Astrocyte (in vitro differentiated cells and primary cell): ENCODE results near the gene KIRREL3. TPM values are rescaled to one million over a fixed set of nuclear protein-coding genes. Genes with fewer than 3 reads are reported as not detected.

Experiments
- DNase-seq: peaks from one replicate; pipeline ENCODE4 v3.0.0-alpha.2; 2010; ENCODE audit warnings: low read depth
- FAIRE-seq: peaks from 2 replicates; lab custom pipeline; 2011; peaks lifted over from hg19 to GRCh38; lab: Jason Lieb, UNC
- H2AFZ ChIP-seq: 2 replicates; pipeline ENCODE4 v1.6.0; 2012; ENCODE audit warnings: low read depth, low read length, inconsistent platforms
- H3K27ac ChIP-seq: 2 replicates; pipeline ENCODE4 v1.5.1; 2011; ENCODE audit warnings: low read depth, low read length, inconsistent platforms
- H3K27me3 ChIP-seq: 2 replicates; pipeline ENCODE4 v1.6.0; 2011; ENCODE audit warnings: low read length, inconsistent platforms; ENCODE audit not compliant: insufficient read depth
- H3K36me3 ChIP-seq: 2 replicates; pipeline ENCODE4 v1.5.1; 2011; ENCODE audit warnings: low read length, inconsistent platforms; ENCODE audit not compliant: insufficient read depth
- H3K4me1 ChIP-seq: 2 replicates; pipeline ENCODE4 v1.5.1; 2011; ENCODE audit warnings: low read length, inconsistent platforms; ENCODE audit not compliant: insufficient read depth
- H3K4me2 ChIP-seq: 2 replicates; pipeline ENCODE4 v1.6.0; 2012; ENCODE audit warnings: low read length, inconsistent platforms
- H3K4me3 ChIP-seq: 2 replicates; pipeline ENCODE4 v1.5.1; 2011; ENCODE audit warnings: low read depth, mild to moderate bottlenecking, low read length, inconsistent platforms; ENCODE audit not compliant: insufficient read depth
- H3K79me2 ChIP-seq: 2 replicates; pipeline ENCODE4 v1.6.0; 2012; ENCODE audit warnings: mild to moderate bottlenecking, low read length, inconsistent platforms; ENCODE audit not compliant: insufficient read depth
- H3K9ac ChIP-seq: 2 replicates; pipeline ENCODE4 v1.6.0; 2012; ENCODE audit warnings: mild to moderate bottlenecking, low read length, inconsistent platforms
- H3K9me3 ChIP-seq: 2 replicates; pipeline ENCODE4 v1.5.1; 2012; ENCODE audit warnings: low read depth, mild to moderate bottlenecking, low read length, inconsistent platforms; ENCODE audit not compliant: insufficient read depth
- H4K20me1 ChIP-seq: 2 replicates; pipeline ENCODE4 v1.6.0; 2012; ENCODE audit warnings: low read length, inconsistent platforms; ENCODE audit not compliant: insufficient read depth
- H3K27ac Mint-ChIP-seq: one replicate; pipeline ENCODE4 v1.8.0; 2021; ENCODE audit warnings: mild to moderate bottlenecking, mixed read lengths; ENCODE audit not compliant: unreplicated experiment
- H3K27me3 Mint-ChIP-seq: one replicate; pipeline ENCODE4 v1.8.0; 2021; ENCODE audit warnings: low read depth, mixed read lengths; ENCODE audit not compliant: unreplicated experiment
- H3K36me3 Mint-ChIP-seq: one replicate; pipeline ENCODE4 v1.8.0; 2021; ENCODE audit warnings: low read depth, mixed read lengths; ENCODE audit not compliant: unreplicated experiment
- H3K4me1 Mint-ChIP-seq: one replicate; pipeline ENCODE4 v1.8.0; 2021; ENCODE audit warnings: low read depth, mixed read lengths; ENCODE audit not compliant: unreplicated experiment
- H3K4me3 Mint-ChIP-seq: one replicate; pipeline ENCODE4 v1.8.0; 2021; ENCODE audit warnings: mild to moderate bottlenecking, moderate library complexity, mixed read lengths; ENCODE audit not compliant: unreplicated experiment
- H3K9me3 Mint-ChIP-seq: one replicate; pipeline ENCODE4 v1.8.0; 2021; ENCODE audit warnings: mild to moderate bottlenecking, mixed read lengths; ENCODE audit not compliant: unreplicated experiment
- CTCF ChIP-seq: IDR thresholded peaks from 2 replicates; pipeline ENCODE4 v1.5.1; 2011; ENCODE audit warnings: low read depth, mild to moderate bottlenecking, inconsistent platforms, low read length, moderate library complexity; ENCODE audit not compliant: insufficient read depth
- EZH2 ChIP-seq: IDR thresholded peaks from 2 replicates; pipeline ENCODE4 v1.6.1; 2012; ENCODE audit warnings: mild to moderate bottlenecking, low read length, inconsistent platforms; ENCODE audit not compliant: insufficient read depth
- total RNA-seq: library from RNA; stranded (reverse); gene quantifications from 2 replicates; pipeline ENCODE4 v1.2.1, GENCODE V29; 2021

The KIRREL3 gene
- total RNA-seq, 1 donor from 2014 or later: 0.91 TPM

GRCh38 chr11:126646701-126647557, 353.6 kb downstream of the KIRREL3 start:
- H3K36me3 Mint-ChIP-seq: no peaks in the 10 kb centered on the region
- peaks cover 14% of the 10 kb centered on the region for H3K4me1 Mint-ChIP-seq
- Histone ChIP-seq H3K36me3 (no peaks in the 10 kb centered on the region), H3K27me3 (no peaks in the 10 kb centered on the region), H4K20me1 (no peaks in the 10 kb centered on the region), H3K4me2 (peak overlapping the region; percentile 81), H3K27ac (peak overlapping the region; percentile 87), H3K4me3 (peak overlapping the region; percentile 31), H3K9ac (peak overlapping the region; percentile 78), H3K79me2 (no peaks in the 10 kb centered on the region), H3K9me3 (no peaks in the 10 kb centered on the region), H3K4me1 (peaks cover 25% of the 10 kb centered on the region), H2AFZ (peak overlapping the region; percentile 38)
- H3K27ac Mint-ChIP-seq: peak overlapping the region; percentile 89
- H3K4me3 Mint-ChIP-seq: no peak overlapping the region
- TF ChIP-seq CTCF (no peak), EZH2 (no peak)
- H3K9me3 Mint-ChIP-seq: no peaks in the 10 kb centered on the region
- FAIRE-seq: no peak
- peak; percentile 63 for DNase-seq
- no peaks in the 10 kb centered on the region for H3K27me3 Mint-ChIP-seq

- H3K27ac Mint-ChIP-seq: no peak overlapping the region
- Histone ChIP-seq H3K4me1 (peaks cover 25% of the 10 kb centered on the region), H3K27me3 (no peaks in the 10 kb centered on the region), H3K36me3 (no peaks in the 10 kb centered on the region), H3K27ac (peak overlapping the region; percentile 0), H3K4me3 (no peak overlapping the region), H3K9ac (no peak overlapping the region), H3K9me3 (no peaks in the 10 kb centered on the region), H2AFZ (no peak overlapping the region), H3K4me2 (peak overlapping the region; percentile 5), H4K20me1 (no peaks in the 10 kb centered on the region), H3K79me2 (no peaks in the 10 kb centered on the region)
- H3K36me3 Mint-ChIP-seq: no peaks in the 10 kb centered on the region
- H3K9me3 Mint-ChIP-seq: no peaks in the 10 kb centered on the region
- no peaks in the 10 kb centered on the region for H3K27me3 Mint-ChIP-seq
- no peak overlapping the region for H3K4me3 Mint-ChIP-seq
- H3K4me1 Mint-ChIP-seq: peaks cover 14% of the 10 kb centered on the region
- TF ChIP-seq EZH2 (no peak), CTCF (no peak)
- DNase-seq (peak; percentile 69), FAIRE-seq (peak; percentile 54)
These were observed 355.4 kb downstream of the KIRREL3 start for GRCh38 chr11:126645186-126645585.

GRCh38 chr11:126640186-126640585, 360.4 kb downstream of the KIRREL3 start:
- H3K36me3 ChIP-seq: no peaks in the 10 kb centered on the region
- H3K27ac ChIP-seq: no peak overlapping the region
- Mint-ChIP-seq H3K27ac (no peak overlapping the region), H3K9me3 (no peaks in the 10 kb centered on the region), H3K4me3 (no peak overlapping the region), H3K36me3 (no peaks in the 10 kb centered on the region), H3K4me1 (peaks cover 29% of the 10 kb centered on the region), H3K27me3 (no peaks in the 10 kb centered on the region)
- no peak overlapping the region for H2AFZ ChIP-seq
- DNase-seq (no peak), FAIRE-seq (peak; percentile 56)
- H3K4me1 ChIP-seq: peaks cover 31% of the 10 kb centered on the region
- no peaks in the 10 kb centered on the region for H3K79me2 ChIP-seq
- H3K9ac ChIP-seq: no peak overlapping the region
- H3K4me2 ChIP-seq: no peak overlapping the region
- no peaks in the 10 kb centered on the region for H3K9me3 ChIP-seq
- no peak overlapping the region for H3K4me3 ChIP-seq
- H3K27me3 ChIP-seq: no peaks in the 10 kb centered on the region
- TF ChIP-seq CTCF: no peak
- no peak for TF ChIP-seq EZH2
- H4K20me1 ChIP-seq: no peaks in the 10 kb centered on the region
